IgD-negative memory B cell (primary cell): ENCODE results near the gene PPP2R5A. TPM values are rescaled to one million over a fixed set of nuclear protein-coding genes. Genes with fewer than 3 reads are reported as not detected.
"Not testable (repeated sequence)": the region's sequence is repeated elsewhere in the genome, so short reads cannot be mapped to it uniquely, and the experiment has no call there.

Source experiments
- H3K27ac Mint-ChIP-seq, 3 donors: one replicate each; pipeline ENCODE4 v1.8.0; 2020 to 2022; ENCODE audit warnings: mild to moderate bottlenecking in 3 of 3, mixed read lengths in 3 of 3, moderate library complexity in 1 of 3
- H3K27me3 Mint-ChIP-seq: one replicate; pipeline ENCODE4 v1.8.0; 2021; ENCODE audit warnings: mixed read lengths
- H3K36me3 Mint-ChIP-seq: one replicate; pipeline ENCODE4 v1.8.0; 2020; ENCODE audit warnings: mild to moderate bottlenecking, mixed read lengths
- H3K4me1 Mint-ChIP-seq, 3 donors: one replicate each; pipeline ENCODE4 v1.8.0; 2020 to 2022; ENCODE audit warnings: mixed read lengths in 3 of 3, mild to moderate bottlenecking in 1 of 3
- H3K4me3 Mint-ChIP-seq, 4 donors: one replicate each; pipeline ENCODE4 v1.8.0; 2020 to 2022; ENCODE audit warnings: mild to moderate bottlenecking in 4 of 4, mixed read lengths in 4 of 4, moderate library complexity in 3 of 4
- H3K9me3 Mint-ChIP-seq, 3 donors: one replicate each; pipeline ENCODE4 v1.8.0; 2020 to 2021; ENCODE audit warnings: mixed read lengths in 3 of 3, mild to moderate bottlenecking in 1 of 3
- polyA plus RNA-seq: library from polyadenylated mRNA; unstranded; fragments of 300-500 nt; fragmentation: Illumina TruSeq; gene quantifications from one replicate; pipeline ENCODE4 v1.2.3, GENCODE V29; 2021

The PPP2R5A gene
- polyA plus RNA-seq, 1 donor from 2014 or later: 25.1 TPM

- no peak overlapping the region for H3K4me3 Mint-ChIP-seq
- H3K4me1 Mint-ChIP-seq: no peaks in the 10 kb centered on the region
- no peaks in the 10 kb centered on the region for H3K27me3 Mint-ChIP-seq
- peaks cover 11% of the 10 kb centered on the region for H3K36me3 Mint-ChIP-seq
- H3K27ac Mint-ChIP-seq: no peak overlapping the region
- no peaks in the 10 kb centered on the region for H3K9me3 Mint-ChIP-seq
These were observed 96.3 kb downstream of the PPP2R5A start for GRCh38 chr1:212381397-212382035.

GRCh38 chr1:212386029-212386428 is 100.8 kb downstream of the PPP2R5A start:
- Mint-ChIP-seq H3K27ac (peak overlapping the region in 1 of 3 donors; percentile 20), H3K9me3 (peaks cover 0 to 3% (median 0%) of the 10 kb centered on the region in 3 donors), H3K4me1 (peaks cover 0 to 5% (median 4%) of the 10 kb centered on the region in 3 donors), H3K4me3 (no peak overlapping the region), H3K27me3 (no peaks in the 10 kb centered on the region), H3K36me3 (peaks cover 17% of the 10 kb centered on the region)

GRCh38 chr1:212388985-212389716 is 103.9 kb downstream of the PPP2R5A start:
- Mint-ChIP-seq H3K27me3 (no peaks in the 10 kb centered on the region), H3K36me3 (peaks cover 16% of the 10 kb centered on the region), H3K4me3 (no peak overlapping the region), H3K27ac (no peak overlapping the region), H3K9me3 (peaks cover 0 to 3% (median 0%) of the 10 kb centered on the region in 3 donors), H3K4me1 (peaks cover 3 to 12% (median 10%) of the 10 kb centered on the region in 3 donors)

- H3K27me3 Mint-ChIP-seq, H3K27ac Mint-ChIP-seq: not testable (repeated sequence)
- peaks cover 9 to 17% (median 13%) of the 10 kb centered on the region in 3 donors for H3K4me1 Mint-ChIP-seq
- H3K9me3 Mint-ChIP-seq: peaks cover 0 to 10% (median 8%) of the 10 kb centered on the region in 3 donors
- H3K4me3 Mint-ChIP-seq: peak overlapping the region in 1 of 4 donors; percentile 23
- H3K36me3 Mint-ChIP-seq: peaks cover 10% of the 10 kb centered on the region
These were observed 110.6 kb downstream of the PPP2R5A start for GRCh38 chr1:212395678-212396437.

GRCh38 chr1:212396638-212397037 is 111.4 kb downstream of the PPP2R5A start:
- H3K36me3 Mint-ChIP-seq: peaks cover 11% of the 10 kb centered on the region
- H3K9me3 Mint-ChIP-seq: peaks cover 0 to 10% (median 8%) of the 10 kb centered on the region in 3 donors
- peak overlapping the region in 1 of 3 donors; percentile 63 for H3K27ac Mint-ChIP-seq
- H3K27me3 Mint-ChIP-seq: no peaks in the 10 kb centered on the region
- H3K4me1 Mint-ChIP-seq: peaks cover 6 to 19% (median 13%) of the 10 kb centered on the region in 3 donors
- no peak overlapping the region for H3K4me3 Mint-ChIP-seq

- peaks cover 14% of the 10 kb centered on the region for H3K36me3 Mint-ChIP-seq
- H3K4me3 Mint-ChIP-seq: peak overlapping the region in 1 of 4 donors; percentile 22
- H3K27me3 Mint-ChIP-seq: no peaks in the 10 kb centered on the region
These were observed 112.0 kb downstream of the PPP2R5A start for GRCh38 chr1:212397171-212397570.

GRCh38 chr1:212401042-212401441 is 115.8 kb downstream of the PPP2R5A start:
- H3K27me3 Mint-ChIP-seq: no peaks in the 10 kb centered on the region
- H3K4me3 Mint-ChIP-seq: no peak overlapping the region
- peaks cover 0 to 10% (median 8%) of the 10 kb centered on the region in 3 donors for H3K9me3 Mint-ChIP-seq
- H3K4me1 Mint-ChIP-seq: peaks cover 8 to 11% (median 10%) of the 10 kb centered on the region in 3 donors
- peaks cover 16% of the 10 kb centered on the region for H3K36me3 Mint-ChIP-seq
- H3K27ac Mint-ChIP-seq: peak overlapping the region in 1 of 3 donors; percentile 24

More at GRCh38 chr1:212397171-212397570, 112.0 kb downstream of the PPP2R5A start:
- H3K4me1 Mint-ChIP-seq: peaks cover 6 to 19% (median 13%) of the 10 kb centered on the region in 3 donors
- H3K9me3 Mint-ChIP-seq: peaks cover 0 to 10% (median 8%) of the 10 kb centered on the region in 3 donors
- peak overlapping the region in 1 of 3 donors; percentile 4 for H3K27ac Mint-ChIP-seq

- H3K27ac Mint-ChIP-seq: no peak overlapping the region
- H3K27me3 Mint-ChIP-seq: no peaks in the 10 kb centered on the region
- H3K9me3 Mint-ChIP-seq: peaks cover 0 to 6% (median 4%) of the 10 kb centered on the region in 3 donors
- peaks cover 8 to 11% (median 10%) of the 10 kb centered on the region in 3 donors for H3K4me1 Mint-ChIP-seq
- H3K4me3 Mint-ChIP-seq: no peak overlapping the region
- peaks cover 10% of the 10 kb centered on the region for H3K36me3 Mint-ChIP-seq
These were observed 116.8 kb downstream of the PPP2R5A start for GRCh38 chr1:212401838-212402582.

GRCh38 chr1:212402666-212403321 is 117.6 kb downstream of the PPP2R5A start:
- Mint-ChIP-seq H3K9me3 (peaks cover 0 to 2% (median 0%) of the 10 kb centered on the region in 3 donors), H3K4me1 (peaks cover 8 to 10% (median 10%) of the 10 kb centered on the region in 3 donors), H3K27me3 (no peaks in the 10 kb centered on the region), H3K27ac (no peak overlapping the region), H3K4me3 (no peak overlapping the region), H3K36me3 (peaks cover 10% of the 10 kb centered on the region)

- no peak overlapping the region for H3K27ac Mint-ChIP-seq
- peaks cover 15 to 24% (median 24%) of the 10 kb centered on the region in 3 donors for H3K4me1 Mint-ChIP-seq
- H3K27me3 Mint-ChIP-seq: no peaks in the 10 kb centered on the region
- no peaks in the 10 kb centered on the region for H3K9me3 Mint-ChIP-seq
- H3K4me3 Mint-ChIP-seq: peak overlapping the region in 1 of 4 donors; percentile 96
- peaks cover 7% of the 10 kb centered on the region for H3K36me3 Mint-ChIP-seq
These were observed 125.1 kb downstream of the PPP2R5A start for GRCh38 chr1:212410231-212410820.

Other genes with a start within 250 kb of the PPP2R5A start
- gene INTS7, start 249.9 kb upstream of the PPP2R5A start, polyA plus RNA-seq: 14.1 TPM
- gene DTL, start 249.7 kb upstream of the PPP2R5A start, polyA plus RNA-seq: 0.19 TPM
- 14.7 TPM for gene PACC1, start 129.5 kb downstream of the PPP2R5A start, polyA plus RNA-seq
- gene NENF, start 147.5 kb downstream of the PPP2R5A start, polyA plus RNA-seq: 35.7 TPM